CD14-positive monocyte (primary cell): ENCODE results near the gene BCL2. TPM values are rescaled to one million over a fixed set of nuclear protein-coding genes. Genes with fewer than 3 reads are reported as not detected.

Experiments
- DNase-seq, 3 donors: peaks; one replicate each; pipeline ENCODE4 v3.0.0-alpha.2; 2011 to 2022
- H2AFZ ChIP-seq: 2 replicates; pipeline ENCODE4 v1.6.0; 2012; ENCODE audit warnings: mild to moderate bottlenecking, low read depth, low read length, inconsistent platforms; ENCODE audit not compliant: insufficient read depth, poor library complexity, severe bottlenecking
- H3K27ac ChIP-seq, 2 donors: 1 replicate in 1 of 2; 2 replicates in 1 of 2; pipeline ENCODE4 v1.5.1; 2012 to 2013; ENCODE audit warnings: low read length in 2 of 2, control low read depth in 1 of 2, inconsistent platforms in 1 of 2, low read depth in 1 of 2, mild to moderate bottlenecking in 1 of 2
- H3K27me3 ChIP-seq, 2 donors: one replicate each; pipeline versions ENCODE4 v1.6.0 to v1.6.1; 2011 to 2013; ENCODE audit warnings: low read length in 2 of 2; ENCODE audit not compliant: control insufficient read depth in 2 of 2, insufficient read depth in 2 of 2
- H3K36me3 ChIP-seq, 2 donors: replicated peaks in 1 of 2; 1 replicate in 1 of 2; 2 replicates in 1 of 2; pipeline versions ENCODE4 v1.5.1 to v1.6.1; 2012 to 2013; ENCODE audit warnings: low read length in 2 of 2, control low read depth in 1 of 2, inconsistent platforms in 1 of 2, mild to moderate bottlenecking in 1 of 2; ENCODE audit not compliant: insufficient read depth in 2 of 2, control insufficient read depth in 1 of 2
- H3K4me1 ChIP-seq, 2 donors: 1 replicate in 1 of 2; 2 replicates in 1 of 2; pipeline versions ENCODE4 v1.5.1 to v1.6.1; 2012 to 2013; ENCODE audit warnings: low read length in 2 of 2, control low read depth in 1 of 2, inconsistent platforms in 1 of 2, mild to moderate bottlenecking in 1 of 2, moderate library complexity in 1 of 2; ENCODE audit not compliant: insufficient read depth in 2 of 2, control insufficient read depth in 1 of 2
- H3K4me2 ChIP-seq: replicated peaks from 2 replicates; pipeline ENCODE3; 2012; ENCODE audit warnings: low read length, moderate library complexity, mild to moderate bottlenecking; ENCODE audit not compliant: poor library complexity, severe bottlenecking; ENCODE audit errors: extremely low read depth
- H3K4me3 ChIP-seq, 3 experiments: fragments of 200-600 bp in 1 of 3; sonication (generic) in 1 of 3; replicated peaks in 1 of 3; 1 replicate in 2 of 3; 2 replicates in 1 of 3; pipeline ENCODE4 v1.5.1; 2011 to 2013; ENCODE audit warnings: low read length in 3 of 3, mild to moderate bottlenecking in 3 of 3, control low read depth in 2 of 3, low read depth in 2 of 3, inconsistent platforms in 1 of 3, moderate library complexity in 1 of 3
- H3K79me2 ChIP-seq: 2 replicates; pipeline ENCODE4 v1.6.0; 2012; ENCODE audit warnings: mild to moderate bottlenecking, control low read depth, inconsistent platforms, low read length, moderate library complexity; ENCODE audit not compliant: insufficient read depth
- H3K9ac ChIP-seq: 2 replicates; pipeline ENCODE4 v1.6.0; 2017; ENCODE audit warnings: low read length, mild to moderate bottlenecking; ENCODE audit not compliant: insufficient read depth, poor library complexity, severe bottlenecking
- H3K9me3 ChIP-seq, 2 donors: replicated peaks in 1 of 2; 1 replicate in 1 of 2; 2 replicates in 1 of 2; pipeline versions ENCODE4 v1.5.1 to v1.6.1; 2012 to 2013; ENCODE audit warnings: low read length in 2 of 2, control low read depth in 1 of 2; ENCODE audit not compliant: control insufficient read depth in 1 of 2, insufficient read depth in 1 of 2
- H4K20me1 ChIP-seq: 2 replicates; pipeline ENCODE4 v1.6.0; 2012; ENCODE audit warnings: mild to moderate bottlenecking, low read length, control low read depth, moderate library complexity; ENCODE audit not compliant: insufficient read depth
- H3K27ac Mint-ChIP-seq, 7 donors: one replicate each; pipeline ENCODE4 v1.8.0; 2020; ENCODE audit warnings: mild to moderate bottlenecking in 7 of 7, mixed read lengths in 7 of 7, moderate library complexity in 6 of 7, inconsistent platforms in 2 of 7
- H3K27me3 Mint-ChIP-seq, 3 donors: one replicate each; pipeline ENCODE4 v1.8.0; 2021 to 2022; ENCODE audit warnings: low read depth in 3 of 3, mild to moderate bottlenecking in 3 of 3, mixed read lengths in 3 of 3, moderate library complexity in 3 of 3, inconsistent platforms in 1 of 3
- H3K36me3 Mint-ChIP-seq, 2 donors: one replicate each; pipeline ENCODE4 v1.8.0; 2020; ENCODE audit warnings: mixed read lengths in 2 of 2, inconsistent platforms in 1 of 2, mild to moderate bottlenecking in 1 of 2
- H3K4me1 Mint-ChIP-seq: one replicate; pipeline ENCODE4 v1.8.0; 2020; ENCODE audit warnings: mild to moderate bottlenecking, mixed read lengths
- H3K4me3 Mint-ChIP-seq, 2 donors: one replicate each; pipeline ENCODE4 v1.8.0; 2020; ENCODE audit warnings: mild to moderate bottlenecking in 2 of 2, mixed read lengths in 2 of 2, moderate library complexity in 1 of 2
- H3K9me3 Mint-ChIP-seq, 7 donors: one replicate each; pipeline ENCODE4 v1.8.0; 2020 to 2022; ENCODE audit warnings: mixed read lengths in 7 of 7, mild to moderate bottlenecking in 6 of 7, moderate library complexity in 6 of 7, inconsistent platforms in 2 of 7
- CTCF ChIP-seq: fragments of 200-600 bp; IDR thresholded peaks from one replicate; pipeline ENCODE4 v1.8.0; 2022; ENCODE audit warnings: antibody characterized with exemption, mild to moderate bottlenecking
- WGBS: methylation state at CpG from one replicate; pipeline ENCODE4 v1.1.5; 2013; ENCODE audit warnings: missing lambda C conversion rate; ENCODE audit not compliant: insufficient coverage; 5-methylcytosine and 5-hydroxymethylcytosine counted together
- intact Hi-C, 2 donors: fragments of 100-400 bp; cut with micrococcal nuclease; formaldehyde crosslinking; loops; one replicate each; pipeline versions ENCODE4 v1.15.0 to v1.15.1; 2023
- polyA plus RNA-seq, 3 donors: library from polyadenylated mRNA; depleted of rRNA in 1 of 3; unstranded in 2 of 3; stranded (reverse) in 1 of 3; fragments of 300-500 nt in 2 of 3; fragments of >200 nt in 1 of 3; fragmentation: Illumina TruSeq in 2 of 3; gene quantifications; 1 replicate in 2 of 3; 2 replicates in 1 of 3; pipeline ENCODE4 v1.2.3, GENCODE V29; 2012 to 2021

The BCL2 gene
- polyA plus RNA-seq, 3 donors, result 0.58 to 2.5 (median 1.1) TPM

- no peak overlapping the region for H3K4me3 ChIP-seq
- H3K4me3 Mint-ChIP-seq, result no peak overlapping the region
- H3K9me3 Mint-ChIP-seq, result peaks cover 0 to 4% (median 0%) of the 10 kb centered on the region in 7 donors
- no peaks in the 10 kb centered on the region for H3K36me3 Mint-ChIP-seq
- peaks cover 13% of the 10 kb centered on the region for H3K4me1 Mint-ChIP-seq
- no peaks in the 10 kb centered on the region for H3K27me3 ChIP-seq
- no peak overlapping the region for H3K27ac Mint-ChIP-seq
- no CpG with 5 or more reads among the region's 2 CpGs for WGBS
- no peak overlapping the region for H3K9ac ChIP-seq
- no peak overlapping the region for H3K4me2 ChIP-seq
- H3K79me2 ChIP-seq, result no peaks in the 10 kb centered on the region
- no peak for TF ChIP-seq CTCF
- H3K27ac ChIP-seq, result no peak overlapping the region
- no peak for DNase-seq
- H3K4me1 ChIP-seq, result no peaks in the 10 kb centered on the region
- intact Hi-C loops, result no loop called here
- H2AFZ ChIP-seq, result no peak overlapping the region
- no peaks in the 10 kb centered on the region for H4K20me1 ChIP-seq
- no peaks in the 10 kb centered on the region for H3K9me3 ChIP-seq
- H3K36me3 ChIP-seq, result no peaks in the 10 kb centered on the region
- H3K27me3 Mint-ChIP-seq, result peaks cover 0 to 3% (median 2%) of the 10 kb centered on the region in 3 donors
Measured at GRCh38 chr18:63173983-63174382, 145.6 kb downstream of the BCL2 start.

GRCh38 chr18:63169853-63170252 is 149.7 kb downstream of the BCL2 start:
- Histone ChIP-seq H3K9ac (no peak overlapping the region), H3K4me1 (no peaks in the 10 kb centered on the region), H3K9me3 (no peaks in the 10 kb centered on the region), H3K4me2 (no peak overlapping the region), H4K20me1 (no peaks in the 10 kb centered on the region), H3K36me3 (no peaks in the 10 kb centered on the region), H3K27me3 (no peaks in the 10 kb centered on the region), H3K4me3 (no peak overlapping the region), H2AFZ (no peak overlapping the region), H3K27ac (no peak overlapping the region), H3K79me2 (no peaks in the 10 kb centered on the region)
- intact Hi-C loops, result no loop called here
- Mint-ChIP-seq H3K4me1 (peaks cover 6% of the 10 kb centered on the region), H3K9me3 (peaks cover 0 to 2% (median 0%) of the 10 kb centered on the region in 7 donors), H3K27ac (no peak overlapping the region), H3K4me3 (no peak overlapping the region), H3K27me3 (peaks cover 0 to 1% (median 0%) of the 10 kb centered on the region in 3 donors), H3K36me3 (no peaks in the 10 kb centered on the region)
- TF ChIP-seq CTCF, result no peak
- no peak for DNase-seq
- no CpG with 5 or more reads among the region's 5 CpGs for WGBS
